MV-4-11 (cell line): ENCODE results near the gene DNAJA2.
"Not testable (repeated sequence)": the region's sequence is repeated elsewhere in the genome, so short reads cannot be mapped to it uniquely, and the experiment has no call there.

Source experiments
- DNase-seq: peaks from one replicate; lab custom pipeline; 2025; lab: John Stamatoyannopoulos, UW

DNAJA2 gene

DNA sequence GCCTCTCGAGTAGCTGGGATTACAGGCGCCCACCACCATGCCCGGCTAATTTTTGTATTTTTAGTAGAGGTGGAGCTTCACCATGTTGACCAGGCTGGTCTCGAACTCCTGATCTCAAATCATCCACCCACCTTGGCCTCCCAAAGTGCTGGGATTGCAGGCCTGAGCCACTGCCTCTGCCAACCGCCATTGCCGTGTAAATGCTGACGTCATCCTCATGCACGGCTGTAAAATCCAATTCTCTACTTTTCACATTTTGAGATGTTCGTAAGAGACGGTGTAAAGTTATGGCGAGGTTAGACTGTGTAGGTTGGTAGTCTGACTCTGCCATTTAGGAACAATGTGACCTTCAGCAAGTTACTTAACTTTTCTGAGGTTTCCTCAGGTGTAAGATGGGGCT is 1.7 kb upstream of the DNAJA2 start:
- no peak for DNase-seq

GRCh38 chr16:46974352-46974751 is 878 bp upstream of the DNAJA2 start:
- DNase-seq = peak; percentile 31

GRCh38 chr16:46973996-46974324 is 486 bp upstream of the DNAJA2 start:
- DNase-seq = no peak

DNA sequence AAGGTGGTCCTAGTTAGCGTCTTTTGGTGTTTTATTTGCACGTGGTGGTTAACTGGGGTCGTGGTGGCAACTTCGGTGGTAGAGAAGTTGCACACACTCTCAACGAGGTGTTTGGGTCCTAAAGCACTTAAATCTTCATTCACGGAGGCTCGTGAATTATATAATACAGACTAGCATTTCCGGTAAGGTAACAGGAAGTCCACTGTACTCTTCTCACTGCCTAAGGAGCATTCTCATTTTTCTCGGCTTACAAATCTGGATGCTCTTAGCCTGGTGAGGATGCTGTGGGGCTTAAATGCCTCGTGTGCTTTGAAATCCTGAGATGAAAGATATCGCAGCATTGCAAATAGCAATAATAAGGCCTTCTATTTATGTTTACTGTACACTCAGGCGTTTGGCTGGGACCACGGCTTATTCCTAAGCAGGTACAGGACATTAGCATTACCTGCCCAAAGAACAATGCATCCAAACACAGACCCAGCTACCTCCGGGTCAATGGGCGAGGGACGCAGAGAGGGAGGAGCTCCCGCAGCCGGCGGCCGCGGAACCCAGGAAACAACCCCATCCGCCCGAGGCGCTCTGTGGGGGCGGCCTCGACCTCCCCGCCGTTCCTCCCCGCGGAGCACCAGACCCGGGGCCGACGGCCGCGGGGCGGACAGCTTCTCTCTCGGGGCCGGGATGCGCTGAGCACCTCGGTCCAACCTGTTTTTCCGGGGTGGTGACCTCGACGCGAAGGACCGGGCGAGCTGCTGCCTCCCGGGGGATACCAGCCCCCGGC is 856 bp downstream of the DNAJA2 start:
- no peak for DNase-seq

- no peak for DNase-seq
Measured at GRCh38 chr16:46971271-46971670, 2.2 kb downstream of the DNAJA2 start.

GRCh38 chr16:46970089-46970488 is 3.4 kb downstream of the DNAJA2 start:
- no peak for DNase-seq

DNA sequence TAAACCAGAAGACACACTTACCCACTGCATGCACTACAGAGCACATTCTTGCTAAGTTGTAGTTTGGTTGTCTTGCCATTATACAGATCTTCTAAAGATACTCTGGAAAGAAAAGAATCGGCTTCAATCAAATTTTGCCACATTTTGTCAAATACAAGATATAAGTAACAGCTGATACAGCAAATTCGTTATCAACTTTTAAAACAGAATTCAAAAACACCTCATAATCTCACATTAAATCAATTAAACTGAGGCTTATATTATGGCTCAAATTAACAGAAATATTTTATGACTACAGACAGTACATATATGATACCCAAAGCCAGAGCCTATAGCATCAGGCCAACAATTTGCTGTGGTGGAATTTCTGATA is 5.4 kb downstream of the DNAJA2 start:
- no peak for DNase-seq

DNA sequence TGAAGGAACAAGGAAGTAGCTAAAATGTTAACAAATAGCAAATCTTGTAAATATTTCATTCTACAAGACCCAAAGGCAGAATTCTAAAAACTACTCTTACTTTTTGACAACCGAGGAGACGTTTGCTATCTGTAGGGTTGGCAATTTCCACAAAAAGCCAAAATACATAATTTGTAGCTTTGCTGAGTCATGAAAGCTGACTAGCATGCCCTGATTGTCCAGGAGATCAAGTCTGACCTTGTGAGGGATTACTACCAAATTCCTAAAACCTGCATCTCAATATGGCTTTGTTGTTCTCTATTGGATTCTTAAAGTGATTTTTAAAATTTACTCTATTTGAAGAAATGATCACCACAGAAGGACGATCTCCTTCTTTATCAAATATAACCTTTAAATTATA is 10.8 kb downstream of the DNAJA2 start:
- DNase-seq = no peak

DNA sequence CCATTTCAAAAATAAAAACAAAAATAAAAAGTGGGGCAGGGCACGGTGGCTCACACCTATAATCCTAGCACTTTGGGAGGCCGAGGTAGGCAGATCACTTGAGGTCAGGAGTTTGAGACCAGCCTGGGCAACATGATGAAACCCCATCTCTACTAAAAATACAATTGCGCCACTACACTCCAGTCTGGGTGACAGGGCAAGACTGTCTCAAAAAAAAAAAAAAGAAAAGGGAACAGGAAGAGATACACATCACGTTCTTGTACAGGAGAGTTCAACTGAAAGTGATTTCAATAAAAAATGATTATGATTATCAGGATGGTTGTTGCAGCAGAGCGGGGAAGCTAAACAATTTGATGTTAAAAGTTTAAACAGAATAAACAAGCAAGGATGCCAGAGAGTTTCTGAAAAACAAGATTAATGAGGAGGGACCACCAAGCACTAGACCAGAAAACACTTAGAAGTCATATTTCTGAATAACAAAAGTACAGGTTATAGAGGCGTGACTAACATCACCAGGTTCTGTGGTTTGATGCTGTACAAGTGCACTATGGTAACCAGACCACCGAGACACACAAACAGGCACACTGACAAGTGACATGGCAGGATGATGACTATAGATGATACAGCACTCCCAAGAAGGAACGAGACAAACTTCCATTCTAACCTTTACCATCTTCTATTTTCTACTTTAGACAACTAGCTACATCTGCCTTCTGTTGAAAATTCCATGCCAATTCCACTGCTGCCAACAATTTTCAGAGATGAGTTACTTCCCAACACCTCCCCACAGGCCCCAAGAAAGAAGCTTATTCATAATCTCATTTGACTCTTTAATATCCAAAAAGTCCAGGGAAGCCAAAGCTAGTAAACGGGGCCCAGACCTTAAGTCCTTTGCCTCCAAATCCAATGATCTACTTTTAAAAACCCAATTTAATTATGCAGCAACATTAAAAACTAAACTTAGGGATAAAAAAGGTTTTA is 11.8 kb downstream of the DNAJA2 start:
- DNase-seq = peak; percentile 86

DNA sequence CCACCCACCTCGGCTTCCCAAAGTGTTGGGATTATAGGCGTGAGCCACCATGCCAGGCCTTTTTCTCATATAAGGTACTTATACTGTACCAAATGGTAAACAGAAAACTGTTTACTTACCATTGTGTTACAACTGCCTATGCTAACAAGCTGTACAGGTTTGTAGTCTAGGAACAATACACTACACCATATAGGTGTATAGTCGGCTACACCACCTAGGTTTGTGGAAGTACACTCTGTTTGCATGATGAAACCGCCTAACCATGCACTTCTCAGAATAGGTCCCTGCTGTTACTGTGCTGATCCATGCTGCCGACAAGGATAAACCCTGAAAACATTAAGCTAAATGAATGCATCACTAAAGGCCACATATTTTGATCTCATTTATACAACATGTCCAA is 18.9 kb downstream of the DNAJA2 start:
- no peak for DNase-seq

- no peak for DNase-seq
Measured at GRCh38 chr16:46950009-46950408, 23.5 kb downstream of the DNAJA2 start.

- peak; percentile 4 for DNase-seq
Measured at GRCh38 chr16:46949241-46949892, 24.1 kb downstream of the DNAJA2 start.

- no peak for DNase-seq
Measured at GRCh38 chr16:46948548-46949166, 24.8 kb downstream of the DNAJA2 start.

- DNase-seq = peak; percentile 63
Measured at GRCh38 chr16:46947900-46948547, 25.4 kb downstream of the DNAJA2 start.

- DNase-seq = not testable (repeated sequence)
Measured at GRCh38 chr16:46944713-46945112, 28.8 kb downstream of the DNAJA2 start.

DNA sequence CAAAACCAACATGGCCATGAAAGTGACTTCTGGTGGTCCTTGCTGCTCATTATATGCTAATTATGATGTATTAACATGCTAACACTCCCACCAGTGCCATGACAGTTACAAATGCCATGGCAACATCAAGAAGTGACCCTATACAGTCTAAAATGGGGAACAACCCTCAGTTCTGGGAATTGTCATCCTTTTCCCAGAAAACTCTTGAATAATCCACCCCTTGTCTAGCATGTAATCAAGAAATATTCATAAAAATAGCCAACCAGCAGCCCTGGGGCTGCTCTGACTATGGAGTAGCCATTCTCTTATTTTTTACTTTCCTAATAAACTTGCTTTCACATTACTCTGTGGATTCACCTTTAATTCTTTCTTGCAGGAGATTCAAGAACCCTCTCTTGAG is 35.9 kb downstream of the DNAJA2 start:
- DNase-seq = peak; percentile 46

GRCh38 chr16:46932802-46933201 is 40.7 kb downstream of the DNAJA2 start:
- DNase-seq = peak; percentile 70

DNA sequence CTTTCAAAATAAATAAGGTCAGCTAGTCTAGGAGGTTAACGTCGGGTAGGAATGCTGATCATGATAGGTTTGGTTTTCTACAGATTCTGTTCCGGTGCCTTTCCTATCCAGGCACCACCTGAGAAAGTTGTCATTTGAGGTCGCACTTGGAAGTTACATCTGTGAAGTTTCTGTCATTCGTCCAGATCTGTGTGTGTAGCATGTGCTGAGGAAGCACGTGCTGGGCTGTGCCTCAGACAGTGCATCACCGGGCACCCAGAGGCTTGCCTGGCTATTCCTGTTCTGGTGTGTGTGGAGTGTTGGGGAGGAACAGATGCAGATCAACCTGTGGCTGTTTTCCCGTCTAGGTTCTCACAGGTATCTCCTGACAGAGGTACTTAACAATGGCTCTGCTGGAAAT is 42.6 kb downstream of the DNAJA2 start:
- no peak for DNase-seq

DNA sequence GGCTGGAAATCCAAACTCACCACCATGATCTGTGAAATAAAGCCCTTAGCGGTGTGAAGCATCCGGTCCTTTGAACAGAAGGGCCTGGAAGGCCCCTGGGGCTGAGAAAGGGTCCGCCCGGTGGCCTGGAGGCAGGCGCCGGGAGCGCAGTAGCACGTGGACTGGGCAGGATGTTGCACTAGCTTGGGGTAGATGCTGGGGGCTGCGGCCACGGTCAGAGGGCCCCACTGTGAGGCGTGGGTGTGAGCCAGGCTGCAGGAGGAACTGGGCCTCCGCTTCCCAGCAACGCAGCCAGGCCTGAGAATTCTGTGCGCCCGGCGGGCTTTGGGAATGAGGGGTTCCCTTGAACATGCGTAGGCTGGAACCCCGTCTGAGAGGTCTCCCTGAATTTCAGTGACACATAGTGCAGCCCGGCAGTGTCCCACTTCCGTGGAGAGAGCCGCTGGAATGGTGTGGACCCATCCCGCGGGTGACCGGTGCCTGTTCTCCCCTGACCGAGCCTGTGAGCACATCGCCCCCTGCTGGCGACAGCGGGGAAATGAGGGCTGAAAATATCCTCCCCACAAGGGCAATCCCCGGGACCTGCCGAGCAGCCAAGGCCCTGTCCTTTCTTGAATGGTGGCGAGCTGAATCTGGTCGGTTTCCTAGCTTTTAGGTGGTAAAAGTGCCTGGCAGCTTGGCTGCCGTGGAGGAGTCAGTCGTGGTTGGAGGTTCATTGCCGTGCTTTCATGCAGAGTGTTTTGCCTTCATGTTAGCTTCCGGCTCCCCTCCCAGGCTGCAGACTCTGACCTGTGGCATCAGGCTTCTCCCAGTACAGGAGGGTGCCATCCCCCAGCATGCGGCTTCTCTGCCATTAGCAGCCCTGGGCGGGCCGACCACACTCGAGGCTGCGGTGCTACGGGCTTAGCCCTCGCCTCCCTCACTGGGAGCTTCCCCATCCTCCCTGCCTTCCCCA is 43.8 kb downstream of the DNAJA2 start:
- peak; percentile 13 for DNase-seq

GRCh38 chr16:46928811-46929210 is 44.7 kb downstream of the DNAJA2 start:
- no peak for DNase-seq

- no peak for DNase-seq
Measured at GRCh38 chr16:46927273-46927672, 46.2 kb downstream of the DNAJA2 start.
